Renal cortical epithelial cell (primary cell): ENCODE data around the gene NFIA. TPM values are rescaled to one million over a fixed set of nuclear protein-coding genes. Genes with fewer than 3 reads are reported as not detected.

Source experiments
- DNase-seq: peaks from one replicate; pipeline ENCODE4 v3.0.0-alpha.2; 2011; ENCODE audit warnings: low read depth
- total RNA-seq: library from RNA; depleted of rRNA; stranded (reverse); fragments of >200 nt; gene quantifications from 2 replicates; pipeline ENCODE4 v1.2.3, GENCODE V29; 2014

Gene NFIA
- total RNA-seq, 1 donor from 2014 or later: 8.2 TPM

- DNase-seq: no peak
Measured at GRCh38 chr1:61295818-61296537, 213.6 kb downstream of the NFIA start.

DNA sequence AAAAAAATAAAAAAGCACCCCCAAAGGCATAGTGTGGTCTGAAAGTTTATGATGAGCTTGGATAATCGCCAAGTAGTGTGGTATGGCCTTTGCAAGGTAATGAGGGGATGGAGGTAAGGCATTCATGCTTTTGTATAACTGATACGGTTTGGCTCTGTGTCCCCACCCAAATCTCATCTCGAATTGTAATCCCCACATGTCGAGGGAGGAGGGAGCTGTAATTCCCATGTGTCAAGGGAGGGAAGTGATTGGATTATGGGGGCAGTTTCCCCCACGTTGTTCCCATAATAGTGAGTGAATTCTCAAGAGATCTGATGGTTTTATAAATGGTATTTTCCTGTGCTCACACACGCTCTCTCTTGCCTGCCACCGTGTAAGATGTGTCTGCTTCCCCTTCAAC is 215.5 kb downstream of the NFIA start:
- no peak for DNase-seq

- peak; percentile 56 for DNase-seq
Measured at GRCh38 chr1:61299463-61299862, 217.1 kb downstream of the NFIA start.

DNA sequence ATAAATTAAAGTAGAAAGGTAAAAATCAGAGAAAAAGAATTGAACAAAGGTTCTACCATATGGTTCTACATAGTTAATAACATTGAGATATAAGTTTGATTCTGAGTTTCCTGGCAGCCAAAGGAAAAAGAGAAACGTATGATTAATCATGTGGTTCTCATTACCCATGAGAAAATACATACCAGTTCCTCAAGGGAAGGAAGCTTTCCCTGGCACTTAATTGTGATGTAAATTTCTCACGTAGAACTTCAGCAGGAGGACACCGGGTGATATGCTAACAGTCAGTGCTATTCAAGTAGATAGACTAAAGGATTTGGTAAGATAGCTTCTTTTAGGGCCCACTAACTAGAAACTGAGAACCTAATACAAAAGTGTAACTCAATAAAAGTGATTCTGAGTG is 218.5 kb downstream of the NFIA start:
- no peak for DNase-seq

- DNase-seq: peak; percentile 82
Measured at GRCh38 chr1:61301824-61302657, 219.7 kb downstream of the NFIA start.

- no peak for DNase-seq
Measured at GRCh38 chr1:61307422-61308142, 225.2 kb downstream of the NFIA start.

GRCh38 chr1:61310057-61310456 is 227.7 kb downstream of the NFIA start:
- no peak for DNase-seq

- no peak for DNase-seq
Measured at GRCh38 chr1:61310538-61310937, 228.2 kb downstream of the NFIA start.

- DNase-seq: no peak
Measured at GRCh38 chr1:61313906-61314422, 231.6 kb downstream of the NFIA start.

- DNase-seq: no peak
Measured at GRCh38 chr1:61315011-61315410, 232.7 kb downstream of the NFIA start.

DNA sequence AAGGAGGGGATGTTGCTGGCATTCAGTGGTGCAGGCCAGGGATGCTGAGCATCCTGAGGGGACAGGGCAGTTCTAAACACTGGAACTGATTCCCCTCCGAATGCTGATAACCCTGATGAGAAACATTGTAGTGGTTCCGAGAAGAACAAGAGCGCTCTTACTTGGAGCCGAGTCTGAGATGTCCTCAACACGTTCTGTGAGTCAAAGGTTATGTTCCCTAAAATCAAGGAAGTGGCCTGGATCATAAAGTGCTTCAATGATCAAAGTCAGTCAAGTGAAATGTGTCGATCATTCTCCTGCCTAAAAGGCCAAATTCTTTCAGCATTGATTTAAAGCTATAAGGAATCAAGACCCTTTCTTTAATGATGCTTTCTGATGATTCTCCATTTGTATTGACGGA is 234.1 kb downstream of the NFIA start:
- DNase-seq: no peak

- peak; percentile 63 for DNase-seq
Measured at GRCh38 chr1:61318319-61319125, 236.2 kb downstream of the NFIA start.

DNA sequence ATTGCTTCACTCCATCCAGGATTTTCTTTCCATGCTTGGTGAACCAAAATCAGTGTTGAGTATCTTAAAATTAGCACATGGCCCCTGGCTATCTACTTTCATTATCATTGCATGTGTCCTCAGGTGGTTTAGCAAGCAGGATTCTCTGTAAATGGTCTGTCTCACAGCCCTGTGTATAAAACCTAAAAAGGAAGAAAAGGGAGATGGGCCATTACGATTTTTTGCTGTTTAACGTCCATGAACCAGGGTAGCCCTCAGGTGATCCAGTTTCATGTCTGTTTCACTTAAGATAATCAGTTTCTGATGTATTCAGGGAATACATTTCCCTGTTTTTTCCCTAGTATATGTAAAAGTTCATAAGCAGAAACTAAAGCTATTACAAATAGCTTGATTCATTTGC is 238.2 kb downstream of the NFIA start:
- DNase-seq: no peak

GRCh38 chr1:61322008-61322744 is 239.8 kb downstream of the NFIA start:
- DNase-seq: no peak

DNA sequence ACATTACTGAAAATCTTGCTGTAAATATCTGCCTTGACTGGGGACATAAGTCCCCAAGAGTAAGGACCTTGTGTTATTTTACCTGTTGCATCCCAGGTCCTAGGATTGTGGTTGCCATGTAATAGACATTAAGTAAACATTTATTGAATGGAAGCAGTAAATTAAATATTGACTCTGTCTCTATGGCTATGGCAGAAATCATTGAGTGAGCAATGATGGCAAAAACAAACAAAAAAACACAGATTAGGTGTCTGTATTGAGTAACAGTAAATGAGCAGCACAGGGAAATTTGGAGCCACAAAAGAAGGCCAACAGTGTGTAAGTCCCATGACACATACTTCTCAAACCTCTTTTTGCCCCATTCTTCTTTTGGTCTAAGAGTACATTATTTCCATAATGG is 240.4 kb downstream of the NFIA start:
- DNase-seq: peak; percentile 44

DNA sequence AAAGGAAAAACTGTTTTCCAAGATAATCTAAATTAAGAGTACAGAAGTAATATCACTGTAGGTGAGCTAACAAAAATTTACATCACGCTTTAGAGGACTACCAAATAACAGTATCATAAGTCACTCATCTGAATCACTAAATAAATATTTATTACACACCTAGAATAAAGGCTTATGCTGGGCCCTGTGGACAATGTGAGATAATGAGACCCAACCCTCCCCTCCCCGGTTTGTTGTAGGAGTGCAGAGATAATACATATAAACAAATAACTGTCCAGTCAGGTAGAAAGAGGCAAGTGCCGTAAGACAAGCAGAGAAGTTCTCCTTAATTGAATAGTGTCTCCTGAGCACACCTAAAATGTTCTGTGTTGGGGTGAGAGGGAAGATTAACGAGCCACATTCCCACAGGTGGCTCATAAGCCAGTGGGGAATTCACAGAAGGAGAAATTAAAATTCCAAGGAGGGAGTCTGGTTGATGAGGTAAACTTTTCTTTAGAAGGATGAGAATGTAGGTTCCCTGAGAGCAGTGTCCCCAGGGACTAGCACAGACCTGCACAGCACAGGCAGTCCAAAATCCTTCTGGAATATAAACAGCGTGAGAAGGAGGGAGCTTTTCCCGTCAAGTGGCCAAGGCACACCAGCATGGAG is 241.4 kb downstream of the NFIA start:
- no peak for DNase-seq

DNA sequence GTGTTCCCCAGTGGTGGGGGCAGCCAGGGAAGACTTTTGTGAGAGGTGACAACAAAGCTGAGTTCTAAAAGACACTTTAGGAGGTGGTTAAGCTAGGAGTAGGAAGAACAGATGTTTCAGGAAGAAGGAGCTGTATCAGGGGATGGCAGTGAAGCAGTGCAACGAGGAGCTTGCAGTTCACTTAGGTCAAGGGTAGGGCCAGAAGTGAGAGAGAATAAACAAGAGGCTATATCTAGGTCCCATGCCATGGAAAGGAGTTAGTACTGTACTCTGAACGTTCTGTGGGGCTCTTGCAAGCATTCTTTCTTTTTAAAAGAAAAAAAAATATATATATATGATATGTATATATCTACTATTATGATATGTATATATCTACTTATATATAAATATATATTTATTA is 244.4 kb downstream of the NFIA start:
- no peak for DNase-seq

GRCh38 chr1:61327436-61327835 is 245.1 kb downstream of the NFIA start:
- no peak for DNase-seq

GRCh38 chr1:61329556-61329955 is 247.2 kb downstream of the NFIA start:
- no peak for DNase-seq

DNA sequence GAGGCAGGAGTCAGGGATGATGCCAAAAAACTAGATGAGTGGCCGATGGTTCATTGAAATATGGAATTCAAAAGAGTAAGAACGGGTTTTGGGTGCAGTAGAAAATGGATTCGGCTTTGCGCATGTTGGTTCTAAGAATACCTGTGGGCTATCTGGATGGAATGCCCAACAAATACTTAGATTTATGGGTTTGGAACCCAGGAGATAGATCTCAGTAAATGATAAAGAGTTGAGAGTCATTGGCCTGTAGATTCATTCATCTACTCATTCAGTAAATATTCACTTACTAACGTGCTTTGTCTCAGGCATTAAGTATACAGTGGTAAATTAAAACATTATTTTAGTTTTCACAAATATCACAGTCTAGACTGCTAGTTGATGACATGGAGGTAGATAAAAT is 247.7 kb downstream of the NFIA start:
- DNase-seq: no peak
